OCI-LY1 (cell line): Measurements from ENCODE around the gene SFMBT2.

Source experiments
- CTCF ChIP-seq: fragments of 200-600 bp; sonication (generic), shearing (Covaris generic); IDR thresholded peaks from 2 replicates; pipeline ENCODE4 v1.5.1; 2017; ENCODE audit warnings: mild to moderate bottlenecking, antibody characterized with exemption, low read length, moderate library complexity, mixed read lengths
- EZH2 ChIP-seq: fragments of 200-600 bp; sonication (generic), shearing (Covaris generic); IDR thresholded peaks from 2 replicates; pipeline ENCODE4 v1.8.0; 2017; ENCODE audit warnings: borderline replicate concordance, mixed run types, mild to moderate bottlenecking, antibody characterized with exemption, low read length, moderate library complexity, mixed read lengths

GRCh38 chr10:7359356-7359755 is 51.5 kb downstream of the SFMBT2 start:
- no peak for TF ChIP-seq CTCF
- TF ChIP-seq EZH2, result no peak
